Epidermal melanocyte (primary cell): Measurements from ENCODE around the gene GLIS1.

Experiments used
- DNase-seq: peaks from one replicate; pipeline ENCODE4 v3.0.0; 2011; ENCODE audit warnings: low spot score; ENCODE audit not compliant: insufficient read length

GLIS1 gene

GRCh38 chr1:53535846-53536245 is 203.1 kb downstream of the GLIS1 start:
- DNase-seq: no peak

GRCh38 chr1:53535226-53535625 is 203.7 kb downstream of the GLIS1 start:
- DNase-seq: no peak

GRCh38 chr1:53532912-53533311 is 206.1 kb downstream of the GLIS1 start:
- no peak for DNase-seq

GRCh38 chr1:53532377-53532776 is 206.6 kb downstream of the GLIS1 start:
- no peak for DNase-seq

GRCh38 chr1:53530550-53530949 is 208.4 kb downstream of the GLIS1 start:
- DNase-seq: no peak

GRCh38 chr1:53529555-53529954 is 209.4 kb downstream of the GLIS1 start:
- no peak for DNase-seq

GRCh38 chr1:53527368-53527767 is 211.6 kb downstream of the GLIS1 start:
- DNase-seq: no peak

- DNase-seq: peak; percentile 87
Observed at GRCh38 chr1:53526451-53527101, 212.4 kb downstream of the GLIS1 start.

GRCh38 chr1:53525595-53525994 is 213.4 kb downstream of the GLIS1 start:
- DNase-seq: no peak

- DNase-seq: no peak
Observed at GRCh38 chr1:53524428-53525375, 214.3 kb downstream of the GLIS1 start.

GRCh38 chr1:53521924-53522552 is 216.9 kb downstream of the GLIS1 start:
- peak; percentile 66 for DNase-seq

GRCh38 chr1:53520481-53520880 is 218.5 kb downstream of the GLIS1 start:
- DNase-seq: no peak

GRCh38 chr1:53519421-53519820 is 219.5 kb downstream of the GLIS1 start:
- no peak for DNase-seq

GRCh38 chr1:53518775-53519174 is 220.2 kb downstream of the GLIS1 start:
- DNase-seq: no peak

- DNase-seq: no peak
Observed at GRCh38 chr1:53517821-53518352, 221.1 kb downstream of the GLIS1 start.

GRCh38 chr1:53517109-53517508 is 221.9 kb downstream of the GLIS1 start:
- DNase-seq: no peak

- no peak for DNase-seq
Observed at GRCh38 chr1:53516181-53516580, 222.8 kb downstream of the GLIS1 start.

- DNase-seq: no peak
Observed at GRCh38 chr1:53514436-53514835, 224.5 kb downstream of the GLIS1 start.

GRCh38 chr1:53513846-53514245 is 225.1 kb downstream of the GLIS1 start:
- no peak for DNase-seq

GRCh38 chr1:53512807-53513755 is 225.9 kb downstream of the GLIS1 start:
- no peak for DNase-seq
